GM18502 (cell line): ENCODE data around the gene ADGRG1.
"Not testable (repeated sequence)": the region's sequence is repeated elsewhere in the genome, so short reads cannot be mapped to it uniquely, and the experiment has no call there.

Experiments
- ATAC-seq: cut with Tn5 transposase; IDR thresholded peaks from one replicate; pipeline ENCODE4 v1.9.1; 2021; ENCODE audit warnings: mild to moderate bottlenecking; ENCODE audit not compliant: unreplicated experiment, poor library complexity

ADGRG1 gene

GRCh38 chr16:57712569-57712968 is 84.1 kb downstream of the ADGRG1 start:
- not testable (repeated sequence) for ATAC-seq

GRCh38 chr16:57713596-57713995 is 85.2 kb downstream of the ADGRG1 start:
- no peak for ATAC-seq

- ATAC-seq = no peak
Observed at GRCh38 chr16:57714047-57714446, 85.6 kb downstream of the ADGRG1 start.
